Vagina (tissue), 2 donors: ENCODE results near the gene ISYNA1. TPM values are rescaled to one million over a fixed set of nuclear protein-coding genes. Genes with fewer than 3 reads are reported as not detected.

Source experiments
- DNase-seq, 2 donors: peaks; one replicate each; pipeline ENCODE4 v3.0.0-alpha.2; 2017; ENCODE audit errors: extremely low spot score in 2 of 2
- H3K27ac ChIP-seq: fragments of 200-600 bp; sonication (generic); one replicate; pipeline ENCODE4 v1.5.1; 2019
- H3K27me3 ChIP-seq: fragments of 200-600 bp; sonication (generic); one replicate; pipeline ENCODE4 v1.5.1; 2019
- H3K36me3 ChIP-seq, 2 donors: fragments of 200-600 bp; sonication (generic); one replicate each; pipeline ENCODE4 v1.5.1; 2017 to 2019
- H3K4me1 ChIP-seq: fragments of 200-600 bp; sonication (generic); one replicate; pipeline ENCODE4 v1.5.1; 2019
- H3K4me3 ChIP-seq, 2 donors: fragments of 200-600 bp; sonication (generic); 1 replicate in 1 of 2; 2 replicates in 1 of 2; pipeline ENCODE4 v1.5.1; 2016 to 2019
- H3K9me3 ChIP-seq: fragments of 200-600 bp; sonication (generic); one replicate; pipeline ENCODE4 v1.5.1; 2019
- POLR2A ChIP-seq, 2 donors: fragments of 450-650 bp; IDR thresholded peaks; one replicate each; pipeline ENCODE4 v1.6.1; 2017; ENCODE audit warnings: antibody characterized with exemption in 2 of 2, mild to moderate bottlenecking in 2 of 2, moderate library complexity in 2 of 2
- POLR2AphosphoS5 ChIP-seq, 2 donors: sonication (generic); formaldehyde crosslinking; IDR thresholded peaks; one replicate each; pipeline ENCODE4 v1.9.0; 2017; ENCODE audit warnings: antibody characterized with exemption in 2 of 2, mild to moderate bottlenecking in 2 of 2, low read depth in 1 of 2; ENCODE audit not compliant: insufficient read depth in 1 of 2
- intact Hi-C: fragments of 100-400 bp; cut with DNase I; formaldehyde crosslinking; loops from one replicate; pipeline ENCODE4 v1.15.1; 2023
- total RNA-seq: library from RNA; depleted of rRNA; stranded (reverse); fragments of >200 nt; gene quantifications from one replicate; pipeline ENCODE4 v1.2.3, GENCODE V29; 2016
- TF ChIP-seq, protein P1 (sequence below), 3 experiments: fragments of 450-650 bp in 2 of 3; fragments of 200-600 bp in 1 of 3; sonication (generic) in 1 of 3; IDR thresholded peaks; one replicate each; pipeline ENCODE4 v1.5.1; 2017 to 2019; ENCODE audit warnings: antibody characterized with exemption in 3 of 3, mild to moderate bottlenecking in 2 of 3, moderate library complexity in 2 of 3

Gene ISYNA1
- total RNA-seq, 1 donor from 2014 or later, result 57.5 TPM

DNA sequence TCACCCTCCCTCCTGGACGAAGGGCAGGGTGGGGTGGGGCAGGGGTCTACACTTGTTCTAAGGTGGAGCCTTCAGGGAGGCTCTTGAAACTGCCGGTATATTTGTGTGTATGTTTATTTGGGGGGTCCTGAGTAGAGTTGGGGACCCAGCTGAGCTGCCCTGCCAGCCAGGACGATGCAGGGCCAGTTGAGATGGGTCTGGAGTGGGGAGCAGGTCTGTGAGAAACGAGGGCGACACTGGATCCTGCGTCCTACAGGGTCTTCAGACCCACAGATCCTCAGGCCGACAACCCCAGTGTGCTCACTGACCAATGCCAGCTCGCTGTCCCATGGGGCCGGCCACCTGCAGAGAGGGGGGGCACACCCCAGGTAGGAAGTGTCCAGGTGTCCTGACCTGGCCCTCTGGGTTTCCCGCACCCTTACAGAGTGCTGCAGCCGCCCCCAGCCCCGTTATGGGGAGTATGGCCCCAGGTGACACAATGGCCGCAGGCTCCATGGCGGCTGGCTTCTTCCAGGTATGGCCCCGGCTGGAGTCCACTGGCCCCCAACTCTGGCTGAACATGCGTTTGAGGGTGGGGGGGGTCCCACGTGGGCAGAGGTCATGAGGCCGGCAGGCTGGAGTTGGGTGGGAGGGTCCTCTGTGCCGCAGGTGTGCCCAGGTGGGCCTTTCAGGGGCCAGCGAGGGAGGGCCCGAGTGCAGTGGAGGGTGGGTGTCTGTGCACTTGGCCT, 7.4 kb downstream of the ISYNA1 start:
- no peaks in the 10 kb centered on the region for H3K36me3 ChIP-seq
- no peaks in the 10 kb centered on the region for H3K27me3 ChIP-seq
- peaks cover 76% of the 10 kb centered on the region for H3K4me1 ChIP-seq
- no peak for DNase-seq
- no peaks in the 10 kb centered on the region for H3K9me3 ChIP-seq
- no peak overlapping the region for H3K27ac ChIP-seq
- TF ChIP-seq, protein P1, sequence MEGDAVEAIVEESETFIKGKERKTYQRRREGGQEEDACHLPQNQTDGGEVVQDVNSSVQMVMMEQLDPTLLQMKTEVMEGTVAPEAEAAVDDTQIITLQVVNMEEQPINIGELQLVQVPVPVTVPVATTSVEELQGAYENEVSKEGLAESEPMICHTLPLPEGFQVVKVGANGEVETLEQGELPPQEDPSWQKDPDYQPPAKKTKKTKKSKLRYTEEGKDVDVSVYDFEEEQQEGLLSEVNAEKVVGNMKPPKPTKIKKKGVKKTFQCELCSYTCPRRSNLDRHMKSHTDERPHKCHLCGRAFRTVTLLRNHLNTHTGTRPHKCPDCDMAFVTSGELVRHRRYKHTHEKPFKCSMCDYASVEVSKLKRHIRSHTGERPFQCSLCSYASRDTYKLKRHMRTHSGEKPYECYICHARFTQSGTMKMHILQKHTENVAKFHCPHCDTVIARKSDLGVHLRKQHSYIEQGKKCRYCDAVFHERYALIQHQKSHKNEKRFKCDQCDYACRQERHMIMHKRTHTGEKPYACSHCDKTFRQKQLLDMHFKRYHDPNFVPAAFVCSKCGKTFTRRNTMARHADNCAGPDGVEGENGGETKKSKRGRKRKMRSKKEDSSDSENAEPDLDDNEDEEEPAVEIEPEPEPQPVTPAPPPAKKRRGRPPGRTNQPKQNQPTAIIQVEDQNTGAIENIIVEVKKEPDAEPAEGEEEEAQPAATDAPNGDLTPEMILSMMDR (IDR thresholded peaks at IDR 0.05), result no peak
- no peak for TF ChIP-seq POLR2AphosphoS5 (IDR thresholded peaks at IDR 0.05; ENCODE audit: insufficient read depth in 1 of 2, low read depth in 1 of 2)
- TF ChIP-seq POLR2A (IDR thresholded peaks at IDR 0.05), result no peak
- H3K4me3 ChIP-seq, result no peak overlapping the region
- intact Hi-C loops, result no loop called here

DNA sequence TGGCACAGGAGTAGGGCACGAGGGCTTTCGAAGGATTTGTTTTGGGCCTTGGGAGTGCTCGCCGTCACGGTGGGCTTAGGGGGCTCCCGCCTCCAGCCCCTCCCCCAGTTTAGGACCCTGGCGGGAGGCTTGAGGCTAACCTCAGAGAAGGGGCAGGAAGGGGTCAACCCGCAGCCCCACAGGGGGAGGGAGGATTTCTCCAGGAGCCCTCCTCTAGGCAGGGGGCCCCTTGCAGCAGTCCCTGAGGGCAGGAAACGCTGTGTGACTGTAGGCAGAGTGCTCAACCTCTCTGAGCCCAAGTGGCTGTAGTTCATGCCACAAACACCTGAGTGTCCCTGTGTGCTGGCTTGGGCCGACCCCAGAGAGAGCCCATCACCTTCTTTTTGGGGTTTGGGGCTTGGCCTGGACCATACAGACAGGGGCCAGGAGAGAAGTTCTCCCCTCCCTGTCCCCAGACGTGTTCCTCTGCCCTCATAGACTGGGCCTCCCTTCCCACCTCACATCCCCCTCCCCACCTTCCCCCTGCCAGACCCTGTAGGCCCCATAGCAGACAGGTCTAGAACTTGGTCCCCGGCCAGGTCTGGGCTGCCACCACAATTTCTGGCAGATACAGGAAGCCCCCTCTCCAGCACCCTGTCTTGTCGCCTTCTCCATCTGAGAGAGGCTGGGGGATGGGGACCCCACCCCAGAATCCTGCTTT, 8.1 kb downstream of the ISYNA1 start:
- peaks cover 82% of the 10 kb centered on the region for H3K4me1 ChIP-seq
- no peak for TF ChIP-seq POLR2AphosphoS5 (IDR thresholded peaks at IDR 0.05; ENCODE audit: insufficient read depth in 1 of 2, low read depth in 1 of 2)
- TF ChIP-seq, protein P1 (IDR thresholded peaks at IDR 0.05), result no peak
- TF ChIP-seq POLR2A (IDR thresholded peaks at IDR 0.05), result no peak
- no peaks in the 10 kb centered on the region for H3K27me3 ChIP-seq
- peak overlapping the region; percentile 81 for H3K27ac ChIP-seq
- DNase-seq, result no peak
- no peaks in the 10 kb centered on the region for H3K9me3 ChIP-seq
- peak overlapping the region; percentile 36 to 61 for H3K4me3 ChIP-seq
- intact Hi-C loops, result no loop called here
- no peaks in the 10 kb centered on the region for H3K36me3 ChIP-seq

DNA sequence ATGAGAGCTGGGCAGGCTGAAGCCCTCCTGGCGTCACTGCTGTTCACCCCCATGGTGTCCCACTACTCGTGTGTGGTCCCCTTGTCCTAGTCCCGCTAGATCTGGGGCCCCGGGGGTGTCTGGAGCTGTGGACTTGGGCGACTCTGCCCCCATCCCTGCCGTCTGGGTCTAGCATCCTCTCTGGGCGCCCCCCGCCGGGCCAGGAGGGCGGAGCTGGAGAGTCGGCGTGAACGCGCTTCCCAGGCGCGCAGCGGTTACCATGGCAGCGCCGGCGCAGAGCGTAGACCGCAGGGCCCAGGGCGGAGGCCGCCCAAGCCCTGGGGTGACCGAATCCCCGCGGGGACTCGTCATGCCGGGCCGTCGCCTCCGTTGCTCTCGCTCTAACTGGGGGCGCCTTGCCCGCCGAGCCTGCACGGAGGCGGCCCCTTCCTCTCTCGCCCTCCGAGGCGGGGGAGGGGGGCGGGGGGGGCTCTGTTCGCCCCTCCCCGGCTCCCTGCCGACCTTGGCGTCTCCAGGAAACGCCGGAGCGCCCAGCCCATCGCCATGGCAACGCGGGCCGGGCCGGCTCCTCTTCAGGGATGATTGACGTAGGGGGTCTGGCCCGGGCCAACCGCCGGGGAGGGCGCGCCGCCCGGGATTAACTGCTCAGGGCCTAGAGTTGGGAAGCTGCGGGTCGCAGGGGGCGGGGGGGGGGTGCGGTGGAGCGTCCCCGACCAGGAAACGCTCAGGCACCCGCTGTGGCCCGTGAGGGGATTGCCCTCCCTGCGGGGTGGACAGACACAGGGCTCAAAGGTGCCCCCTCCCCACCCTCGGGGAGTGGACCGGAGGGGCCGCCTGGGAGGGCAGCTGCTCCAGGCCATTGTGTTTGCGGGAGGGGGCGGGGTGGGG, 8.9 kb downstream of the ISYNA1 start:
- TF ChIP-seq POLR2AphosphoS5 (IDR thresholded peaks at IDR 0.05; ENCODE audit: insufficient read depth in 1 of 2, low read depth in 1 of 2), result peak in 1 of 2 donors; percentile 58
- TF ChIP-seq, protein P1 (IDR thresholded peaks at IDR 0.05), result no peak
- H3K27me3 ChIP-seq, result no peaks in the 10 kb centered on the region
- H3K4me3 ChIP-seq, result peak overlapping the region; percentile 36 to 61
- no peak for DNase-seq
- H3K9me3 ChIP-seq, result no peaks in the 10 kb centered on the region
- intact Hi-C loops, result no loop called here
- H3K27ac ChIP-seq, result peak overlapping the region; percentile 81
- H3K4me1 ChIP-seq, result peaks cover 79% of the 10 kb centered on the region
- H3K36me3 ChIP-seq, result no peaks in the 10 kb centered on the region

DNA sequence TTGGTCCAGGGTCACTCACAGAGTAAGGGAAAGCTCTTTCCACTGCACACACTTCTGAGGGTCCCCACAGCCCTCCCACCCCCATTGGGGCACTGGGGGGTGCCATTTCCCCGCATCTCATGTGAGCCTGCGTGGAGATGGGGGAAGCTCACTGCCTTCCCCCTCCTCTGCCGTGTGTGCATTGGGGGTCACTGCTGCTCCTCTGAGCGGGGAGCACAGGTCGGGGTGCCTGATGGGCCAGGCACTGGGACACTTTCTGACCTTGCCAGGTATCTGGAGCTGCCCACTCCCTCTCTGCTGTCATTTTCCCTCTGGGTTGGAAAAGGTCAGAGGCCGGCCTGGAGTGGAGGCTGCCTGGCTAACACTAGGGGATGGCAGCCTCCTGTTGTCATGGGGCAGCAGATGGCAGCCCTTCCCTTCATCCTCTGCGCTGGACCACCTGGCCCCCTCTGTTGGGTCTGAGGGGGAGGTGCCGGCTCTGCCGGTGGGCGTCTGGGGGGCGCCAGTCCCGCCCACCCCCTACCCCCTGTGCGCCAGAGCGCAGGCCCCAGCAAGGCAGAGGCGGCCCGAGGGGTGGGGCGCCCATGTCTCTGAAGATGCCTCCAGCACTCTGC, 9.7 kb downstream of the ISYNA1 start:
- TF ChIP-seq, protein P1 (IDR thresholded peaks at IDR 0.05), result no peak
- TF ChIP-seq POLR2AphosphoS5 (IDR thresholded peaks at IDR 0.05; ENCODE audit: insufficient read depth in 1 of 2, low read depth in 1 of 2) (no peak), POLR2A (IDR thresholded peaks at IDR 0.05) (no peak)
- H3K4me3 ChIP-seq, result peak overlapping the region in 1 of 2 donors; percentile 61
- peaks cover 82% of the 10 kb centered on the region for H3K4me1 ChIP-seq
- H3K36me3 ChIP-seq, result no peaks in the 10 kb centered on the region
- H3K27me3 ChIP-seq, result no peaks in the 10 kb centered on the region
- H3K9me3 ChIP-seq, result no peaks in the 10 kb centered on the region
- no peak for DNase-seq
- intact Hi-C loops, result no loop called here
- peak overlapping the region; percentile 81 for H3K27ac ChIP-seq
